GM12878 (cell line): ENCODE measurements around the gene APPL2. TPM values are rescaled to one million over a fixed set of nuclear protein-coding genes. Genes with fewer than 3 reads are reported as not detected.

Source experiments
- ATAC-seq: fragments of 200-7000 bp; cut with Tn5 transposase; 3 replicates; pipeline ENCODE4 v1.9.1; 2020; ENCODE audit warnings: mild to moderate bottlenecking, moderate library complexity
- BruUV-seq: library from RNA; stranded (reverse); fragments of 400-500 nt; replicated peaks from 2 replicates; lab custom pipeline; 2021; lab: Mats Ljungman, UMichigan
- CTCF ChIA-PET: fragments of 300-600 bp; sonication (Branson Sonifier 250); formaldehyde crosslinking; extraction: SDS; loops from one replicate; lab custom pipeline; 2021; ENCODE audit warnings: inconsistent platforms; lab: Yijun Ruan, JAX
- POLR2A ChIA-PET: fragments of 350-600 bp; formaldehyde crosslinking; extraction: SDS; loops from one replicate; lab custom pipeline; 2021; ENCODE audit warnings: inconsistent platforms; lab: Charles Lee
- RAD21 ChIA-PET: fragments of 300-600 bp; sonication (Branson Sonifier 250); formaldehyde crosslinking; loops from one replicate; lab custom pipeline; 2023; ENCODE audit warnings: antibody characterized with exemption; ENCODE audit not compliant: unreplicated experiment; lab: Charles Lee
- SMC1A ChIA-PET: fragments of 300-600 bp; sonication (Branson Sonifier 250); formaldehyde crosslinking; loops from one replicate; lab custom pipeline; 2023; ENCODE audit not compliant: unreplicated experiment, uncharacterized antibody; lab: Charles Lee
- DNase-seq: peaks from one replicate; pipeline ENCODE4 v3.0.0-alpha.2; 2011; ENCODE audit warnings: low read depth, low spot score
- FAIRE-seq: peaks from 3 replicates; lab custom pipeline; 2011; peaks lifted over from hg19 to GRCh38; lab: Jason Lieb, UNC
- H2AFZ ChIP-seq: 2 replicates; pipeline ENCODE4 v1.6.0; 2011; ENCODE audit warnings: low read depth, low read length, control low read depth; ENCODE audit not compliant: control insufficient read depth
- H3K27ac ChIP-seq: 2 replicates; pipeline ENCODE4 v1.5.1; 2011; ENCODE audit warnings: control low read depth; ENCODE audit not compliant: control insufficient read depth, insufficient read depth
- H3K27me3 ChIP-seq, 2 experiments: replicated peaks in 1 of 2; 2 replicates each; pipeline versions ENCODE4 v1.6.0 to v1.6.1; 2011; ENCODE audit warnings: low read length in 1 of 2; ENCODE audit not compliant: control insufficient read depth in 2 of 2, insufficient read depth in 2 of 2
- H3K36me3 ChIP-seq, 2 experiments: 2 replicates each; pipeline ENCODE4 v1.5.1; 2011; ENCODE audit warnings: low read length in 1 of 2; ENCODE audit not compliant: control insufficient read depth in 2 of 2, insufficient read depth in 2 of 2
- H3K4me1 ChIP-seq: 2 replicates; pipeline ENCODE4 v1.6.1; 2011; ENCODE audit warnings: mild to moderate bottlenecking, low read length, moderate library complexity, mixed read lengths; ENCODE audit not compliant: control insufficient read depth, insufficient read depth
- H3K4me2 ChIP-seq: 2 replicates; pipeline ENCODE4 v1.6.0; 2011; ENCODE audit warnings: control low read depth; ENCODE audit not compliant: control insufficient read depth, insufficient read depth
- H3K4me3 ChIP-seq: fragments of 200-600 bp; sonication (generic); 2 replicates; pipeline ENCODE4 v1.5.1; 2016
- H3K79me2 ChIP-seq: 2 replicates; pipeline ENCODE4 v1.6.0; 2011; ENCODE audit warnings: low read length; ENCODE audit not compliant: control insufficient read depth, insufficient read depth
- H3K9ac ChIP-seq: 2 replicates; pipeline ENCODE4 v1.8.0; 2011; ENCODE audit warnings: low read length, control low read depth, mixed read lengths; ENCODE audit not compliant: control insufficient read depth, insufficient read depth
- H3K9me3 ChIP-seq: replicated peaks from 3 replicates; pipeline ENCODE4 v1.5.1; 2011; ENCODE audit warnings: mild to moderate bottlenecking, low read length; ENCODE audit not compliant: control insufficient read depth, insufficient read depth
- H4K20me1 ChIP-seq: 2 replicates; pipeline ENCODE4 v1.6.0; 2011; ENCODE audit not compliant: control insufficient read depth, insufficient read depth
- ASH2L ChIP-seq: fragments of 300-600, 200-600 bp; sonication (generic); IDR thresholded peaks from 2 replicates; pipeline ENCODE4 v1.6.1; 2017; ENCODE audit warnings: low read depth, mild to moderate bottlenecking, borderline replicate concordance
- ATF2 ChIP-seq: IDR thresholded peaks from 2 replicates; pipeline ENCODE4 v1.6.1; 2012; ENCODE audit warnings: low read length, inconsistent platforms
- BACH1 ChIP-seq: fragments of 450-650 bp; IDR thresholded peaks from 2 replicates; pipeline ENCODE4 v1.6.1; 2017; ENCODE audit warnings: mild to moderate bottlenecking, borderline replicate concordance
- CHD2 ChIP-seq: IDR thresholded peaks from 2 replicates; pipeline ENCODE4 v1.6.1; 2011; ENCODE audit warnings: low read depth, low read length, improper control_type of control experiment, borderline replicate concordance
- MLLT1 ChIP-seq: fragments of 450-650 bp; IDR thresholded peaks from 2 replicates; pipeline ENCODE4 v1.6.1; 2016; ENCODE audit warnings: mild to moderate bottlenecking
- MTA3 ChIP-seq: IDR thresholded peaks from 2 replicates; pipeline ENCODE4 v1.6.1; 2012; ENCODE audit warnings: low read length, inconsistent platforms, borderline replicate concordance
- MXI1 ChIP-seq: fragments of 150-350 bp; IDR thresholded peaks from 2 replicates; pipeline ENCODE4 v1.6.1; 2011; ENCODE audit warnings: low read depth, mild to moderate bottlenecking, inconsistent platforms, low read length, improper control_type of control experiment
- POLR2A ChIP-seq: IDR thresholded peaks from 2 replicates; pipeline ENCODE4 v1.6.1; 2011; ENCODE audit warnings: low read depth, mild to moderate bottlenecking, low read length
- POLR2AphosphoS2 ChIP-seq: IDR thresholded peaks from 2 replicates; pipeline ENCODE4 v1.6.1; 2011; ENCODE audit warnings: low read depth, mild to moderate bottlenecking, low read length, improper control_type of control experiment, moderate library complexity
- SRF ChIP-seq, 2 experiments: IDR thresholded peaks; 2 replicates each; pipeline ENCODE4 v1.6.1; 2011; ENCODE audit warnings: low read depth in 2 of 2, low read length in 2 of 2, mild to moderate bottlenecking in 1 of 2, moderate library complexity in 1 of 2
- TAF1 ChIP-seq: IDR thresholded peaks from 2 replicates; pipeline ENCODE4 v1.6.1; 2011; ENCODE audit warnings: mild to moderate bottlenecking, low read depth, low read length, borderline replicate concordance
- TCF12 ChIP-seq: IDR thresholded peaks from 2 replicates; pipeline ENCODE4 v1.6.1; 2011; ENCODE audit warnings: low read depth, mild to moderate bottlenecking, low read length
- ZNF207 ChIP-seq: fragments of 450-650 bp; IDR thresholded peaks from 2 replicates; pipeline ENCODE4 v1.6.1; 2014; ENCODE audit warnings: antibody characterized with exemption, mild to moderate bottlenecking, borderline replicate concordance
- ZNF622 ChIP-seq: fragments of 450-650 bp; IDR thresholded peaks from 2 replicates; pipeline ENCODE4 v1.6.1; 2017; ENCODE audit warnings: mild to moderate bottlenecking, inconsistent platforms
- WGBS: methylation state at CpG from one replicate; pipeline ENCODE4 v1.1.6; 2016; ENCODE audit warnings: low lambda C conversion rate; ENCODE audit not compliant: insufficient replicate concordance, insufficient coverage; ENCODE audit errors: missing lambda C conversion rate; 5-methylcytosine and 5-hydroxymethylcytosine counted together
- in situ Hi-C: fragments of 300-500 bp; cut with MboI; formaldehyde crosslinking; loops from 9 replicates; pipeline ENCODE4 v1.14.3; 2018; ENCODE audit warnings: mixed read lengths
- intact Hi-C: fragments of 100-400 bp; cut with micrococcal nuclease; formaldehyde crosslinking; loops from one replicate; pipeline ENCODE4 v1.14.2; 2022; ENCODE audit not compliant: unreplicated experiment
- polyA plus RNA-seq, 11 experiments: library from polyadenylated mRNA; depleted of rRNA in 4 of 11; unstranded in 6 of 11; stranded (reverse) in 5 of 11; fragments of >200 nt; fragmentation: Nextera tagmentation in 4 of 11; fragmentation: Illumina TruSeq in 1 of 11; extraction: Ambion mirVana in 4 of 11; extraction: Trizol in 1 of 11; gene quantifications; 1 replicate in 1 of 11; 2 replicates in 10 of 11; pipeline versions ENCODE4 v1.2.1 to v1.2.3, GENCODE V29; 2011 to 2016; ENCODE audit warnings: inconsistent platforms in 2 of 11, missing spikeins in 2 of 11, low read depth in 1 of 11
- total RNA-seq, 4 experiments: library from RNA; depleted of rRNA in 3 of 4; stranded (reverse); fragments of >200 nt in 3 of 4; fragmentation: Illumina TruSeq in 1 of 4; extraction: Trizol in 1 of 4; gene quantifications; 2 replicates each; pipeline versions ENCODE4 v1.2.1 to v1.2.3, GENCODE V29; 2013 to 2021

APPL2 gene
- total and polyA plus RNA-seq, 10 of the 15 experiments (the other 5 are each of a cell fraction or from before 2014, with no cell fraction given) = 1.9 to 14.2 (median 7.5) TPM

- SMC1A ChIA-PET = no interaction called here
- H2AFZ ChIP-seq = no peak overlapping the region
- TF ChIP-seq ASH2L = no peak
- TF ChIP-seq SRF (IDR thresholded peaks at IDR 0.05; ENCODE audit: low read depth in 2 of 2, low read length in 2 of 2) = no peak
- no peak for TF ChIP-seq POLR2AphosphoS2
- no peak for TF ChIP-seq ATF2
- no peak for TF ChIP-seq POLR2A
- no peak for TF ChIP-seq MLLT1
- no peak for TF ChIP-seq TAF1
- TF ChIP-seq CHD2 = no peak
- TF ChIP-seq MXI1 = no peak
- TF ChIP-seq ZNF207 = no peak
- TF ChIP-seq ZNF622 = no peak
- no peak for TF ChIP-seq TCF12
- no peak for TF ChIP-seq MTA3
- no peak for TF ChIP-seq BACH1
- TF ChIP-seq, all 136 proteins: peak for 0
- BruUV-seq = no TSS peak
- Histone ChIP-seq H3K27ac (no peak overlapping the region), H3K79me2 (no peaks in the 10 kb centered on the region), H3K27me3 (no peaks in the 10 kb centered on the region), H3K4me2 (no peak overlapping the region), H3K4me3 (no peak overlapping the region), H4K20me1 (peaks cover 2% of the 10 kb centered on the region; the same call in 1 of the 2 replicates), H3K36me3 (peaks cover 0 to 11% of the 10 kb centered on the region in 2 experiments; a peak in 3 of 4 replicates), H3K9ac (no peak overlapping the region), H3K4me1 (no peaks in the 10 kb centered on the region), H3K9me3 (no peaks in the 10 kb centered on the region)
- ChIA-PET CTCF (no interaction called here), RAD21 (no interaction called here), POLR2A (no interaction called here)
- in situ Hi-C loops = no loop called here
- DNase-seq (no peak), ATAC-seq (no peak), FAIRE-seq (no peak)
- 100% methylated on average over 6 of the region's 6 CpGs for WGBS
- intact Hi-C loops = no loop called here
Measured at GRCh38 chr12:105202202-105202601, 33.8 kb downstream of the APPL2 start.
